OCI-LY7 (cell line): ENCODE results near the gene ZNF148. TPM values are rescaled to one million over a fixed set of nuclear protein-coding genes. Genes with fewer than 3 reads are reported as not detected.

Experiments used
- BruUV-seq: library from RNA; stranded (reverse); fragments of 400-500 nt; replicated peaks from 2 replicates; lab custom pipeline; 2021; lab: Mats Ljungman, UMichigan
- CTCF ChIA-PET: fragments of 300-600 bp; sonication (Branson Sonifier 250); formaldehyde crosslinking; loops from one replicate; lab custom pipeline; 2022; ENCODE audit warnings: antibody characterized with exemption; ENCODE audit not compliant: unreplicated experiment; lab: Charles Lee
- POLR2A ChIA-PET: fragments of 300-600 bp; sonication (Branson Sonifier 250); formaldehyde crosslinking; loops from one replicate; lab custom pipeline; 2022; ENCODE audit warnings: antibody characterized with exemption; lab: Charles Lee
- DNase-seq: peaks from one replicate; pipeline ENCODE4 v3.0.0-alpha.2; 2015; ENCODE audit warnings: low spot score
- H2AFZ ChIP-seq: fragments of 200-600 bp; sonication (generic), shearing (Covaris generic); 2 replicates; pipeline ENCODE4 v1.6.1; 2014; ENCODE audit warnings: mild to moderate bottlenecking, antibody characterized with exemption, low read length, moderate library complexity
- H3K27ac ChIP-seq: fragments of 200-600 bp; sonication (generic); 2 replicates; pipeline ENCODE4 v1.5.1; 2014; ENCODE audit warnings: mixed run types, low read depth, mild to moderate bottlenecking, moderate library complexity, low read length, inconsistent platforms; ENCODE audit not compliant: poor library complexity, severe bottlenecking
- H3K36me3 ChIP-seq: fragments of 200-600 bp; sonication (generic); 2 replicates; pipeline ENCODE4 v1.6.1; 2014; ENCODE audit warnings: mild to moderate bottlenecking, antibody characterized with exemption, low read length, moderate library complexity, mixed read lengths; ENCODE audit not compliant: insufficient read depth
- H3K4me1 ChIP-seq: fragments of 200-600 bp; sonication (generic); 2 replicates; pipeline ENCODE4 v1.5.1; 2014; ENCODE audit warnings: mild to moderate bottlenecking, low read length; ENCODE audit not compliant: insufficient read depth, poor library complexity, severe bottlenecking
- H3K4me2 ChIP-seq: fragments of 200-600 bp; sonication (generic); 2 replicates; pipeline ENCODE4 v1.6.1; 2014; ENCODE audit warnings: mild to moderate bottlenecking, low read length
- H3K4me3 ChIP-seq: fragments of 200-600 bp; sonication (generic); 2 replicates; pipeline ENCODE4 v1.5.1; 2014; ENCODE audit warnings: mild to moderate bottlenecking, low read depth, low read length; ENCODE audit not compliant: poor library complexity, severe bottlenecking
- H3K79me2 ChIP-seq: fragments of 200-600 bp; sonication (generic); 2 replicates; pipeline ENCODE4 v1.6.1; 2016; ENCODE audit warnings: low read depth, mild to moderate bottlenecking, low read length, moderate library complexity, mixed read lengths; ENCODE audit not compliant: insufficient read depth
- H3K9me2 ChIP-seq: fragments of 200-600 bp; sonication (generic); 2 replicates; pipeline ENCODE4 v1.6.1; 2016; ENCODE audit warnings: mild to moderate bottlenecking, low read length, mixed read lengths; ENCODE audit not compliant: insufficient read depth
- H3K9me3 ChIP-seq: fragments of 200-600 bp; sonication (generic); 2 replicates; pipeline ENCODE4 v1.6.1; 2014; ENCODE audit warnings: mild to moderate bottlenecking, mixed run types, low read length, mixed read lengths
- H4K20me1 ChIP-seq: fragments of 200-600 bp; sonication (generic); 2 replicates; pipeline ENCODE4 v1.6.1; 2014; ENCODE audit warnings: mild to moderate bottlenecking, antibody characterized with exemption, low read length, moderate library complexity, mixed read lengths; ENCODE audit not compliant: insufficient read depth
- EZH2phosphoT487 ChIP-seq: fragments of 200-600 bp; sonication (generic); IDR thresholded peaks from 2 replicates; pipeline ENCODE4 v1.6.1; 2018; ENCODE audit warnings: low read depth, borderline replicate concordance, mild to moderate bottlenecking, mixed run types, antibody characterized with exemption, low read length, moderate library complexity, mixed read lengths
- intact Hi-C: fragments of 100-400 bp; cut with micrococcal nuclease; formaldehyde crosslinking; loops from one replicate; pipeline ENCODE4 v1.10.0; 2022; ENCODE audit not compliant: unreplicated experiment
- total RNA-seq, 2 experiments: library from RNA; depleted of rRNA in 1 of 2; stranded (reverse); fragments of >200 nt in 1 of 2; shearing (Covaris generic) in 1 of 2; gene quantifications; 2 replicates each; pipeline ENCODE4 v1.2.3, GENCODE V29; 2014 to 2022
- TF ChIP-seq, protein P1 (sequence below): fragments of 200-600 bp; sonication (generic); conservative IDR thresholded peaks from 2 replicates; pipeline ENCODE4 v1.5.1; 2014; ENCODE audit warnings: mild to moderate bottlenecking, antibody characterized with exemption, low read length, moderate library complexity, mixed read lengths

ZNF148 gene
- total RNA-seq, 2 experiments from 2014 or later, result 19.8 to 35.4 TPM

- no peak overlapping the region for H2AFZ ChIP-seq
- H3K9me2 ChIP-seq, result no peaks in the 10 kb centered on the region
- H3K4me3 ChIP-seq, result no peak overlapping the region
- H3K27ac ChIP-seq, result no peak overlapping the region
- peaks cover 45% of the 10 kb centered on the region for H3K4me1 ChIP-seq
- ChIA-PET POLR2A (no interaction called here), CTCF (no interaction called here)
- peaks cover 18% of the 10 kb centered on the region; the same call in 1 of the 2 replicates for H4K20me1 ChIP-seq
- no peak for TF ChIP-seq EZH2phosphoT487
- TF ChIP-seq, protein P1, sequence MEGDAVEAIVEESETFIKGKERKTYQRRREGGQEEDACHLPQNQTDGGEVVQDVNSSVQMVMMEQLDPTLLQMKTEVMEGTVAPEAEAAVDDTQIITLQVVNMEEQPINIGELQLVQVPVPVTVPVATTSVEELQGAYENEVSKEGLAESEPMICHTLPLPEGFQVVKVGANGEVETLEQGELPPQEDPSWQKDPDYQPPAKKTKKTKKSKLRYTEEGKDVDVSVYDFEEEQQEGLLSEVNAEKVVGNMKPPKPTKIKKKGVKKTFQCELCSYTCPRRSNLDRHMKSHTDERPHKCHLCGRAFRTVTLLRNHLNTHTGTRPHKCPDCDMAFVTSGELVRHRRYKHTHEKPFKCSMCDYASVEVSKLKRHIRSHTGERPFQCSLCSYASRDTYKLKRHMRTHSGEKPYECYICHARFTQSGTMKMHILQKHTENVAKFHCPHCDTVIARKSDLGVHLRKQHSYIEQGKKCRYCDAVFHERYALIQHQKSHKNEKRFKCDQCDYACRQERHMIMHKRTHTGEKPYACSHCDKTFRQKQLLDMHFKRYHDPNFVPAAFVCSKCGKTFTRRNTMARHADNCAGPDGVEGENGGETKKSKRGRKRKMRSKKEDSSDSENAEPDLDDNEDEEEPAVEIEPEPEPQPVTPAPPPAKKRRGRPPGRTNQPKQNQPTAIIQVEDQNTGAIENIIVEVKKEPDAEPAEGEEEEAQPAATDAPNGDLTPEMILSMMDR, result no peak
- H3K36me3 ChIP-seq, result peaks cover 33% of the 10 kb centered on the region
- peaks cover 6% of the 10 kb centered on the region; the same call in 1 of the 2 replicates for H3K9me3 ChIP-seq
- no peak overlapping the region for H3K4me2 ChIP-seq
- no peak for DNase-seq
- BruUV-seq, result no TSS peak
- intact Hi-C loops, result no loop called here
- H3K79me2 ChIP-seq, result peaks cover 100% of the 10 kb centered on the region
Observed at GRCh38 chr3:125353659-125354058, 21.5 kb downstream of the ZNF148 start.

DNA sequence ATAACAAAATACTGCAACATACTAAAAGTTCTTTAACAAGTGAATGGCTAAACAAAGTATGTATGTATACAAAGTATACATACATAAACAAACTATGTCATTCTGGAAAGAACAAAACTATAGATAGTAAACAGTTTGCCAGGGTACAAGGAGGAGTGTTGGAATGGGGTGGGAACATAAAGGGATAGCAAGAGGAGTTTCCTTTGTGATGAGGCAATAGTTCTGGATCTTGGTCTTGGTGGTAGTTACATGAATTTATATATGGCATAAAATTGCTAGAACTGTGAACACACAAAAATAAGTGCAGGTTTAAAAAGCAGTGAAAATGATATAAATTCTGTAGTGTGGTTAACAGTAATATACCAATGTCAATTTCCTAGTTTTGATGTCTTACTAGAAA lies 22.0 kb downstream of the ZNF148 start:
- Histone ChIP-seq H2AFZ (no peak overlapping the region), H3K4me1 (peaks cover 45% of the 10 kb centered on the region), H4K20me1 (peaks cover 15% of the 10 kb centered on the region; the same call in 1 of the 2 replicates), H3K4me3 (no peak overlapping the region), H3K79me2 (peaks cover 100% of the 10 kb centered on the region), H3K9me2 (no peaks in the 10 kb centered on the region), H3K36me3 (peaks cover 39% of the 10 kb centered on the region), H3K4me2 (no peak overlapping the region), H3K27ac (no peak overlapping the region), H3K9me3 (peaks cover 6% of the 10 kb centered on the region; the same call in 1 of the 2 replicates)
- POLR2A ChIA-PET, result no interaction called here
- BruUV-seq, result no TSS peak
- CTCF ChIA-PET, result no interaction called here
- no peak for DNase-seq
- no peak for TF ChIP-seq EZH2phosphoT487
- TF ChIP-seq, protein P1, result no peak
- intact Hi-C loops, result no loop called here

- no peak for TF ChIP-seq EZH2phosphoT487
- TF ChIP-seq, protein P1, result no peak
- Histone ChIP-seq H3K9me2 (no peaks in the 10 kb centered on the region), H2AFZ (no peak overlapping the region), H3K9me3 (peaks cover 10% of the 10 kb centered on the region; the same call in 1 of the 2 replicates), H3K4me2 (no peak overlapping the region), H3K27ac (no peak overlapping the region), H3K4me3 (no peak overlapping the region), H3K36me3 (peaks cover 47% of the 10 kb centered on the region), H4K20me1 (peaks cover 15% of the 10 kb centered on the region; the same call in 1 of the 2 replicates), H3K79me2 (peaks cover 100% of the 10 kb centered on the region), H3K4me1 (peaks cover 38% of the 10 kb centered on the region)
- CTCF ChIA-PET, result no interaction called here
- intact Hi-C loops, result no loop called here
- DNase-seq, result no peak
- no TSS peak for BruUV-seq
- POLR2A ChIA-PET, result interaction anchor here (0.6 to 1.1 kb wide), 5 partner anchors 8 to 735 kb away, joined by 3 to 6 read pairs (median 3); no protein-coding TSS in a partner anchor
Observed at GRCh38 chr3:125351814-125352456, 23.2 kb downstream of the ZNF148 start.
